NK-92 (cell line): ENCODE results near the gene AASDHPPT.
"Not testable (repeated sequence)": the region's sequence is repeated elsewhere in the genome, so short reads cannot be mapped to it uniquely, and the experiment has no call there.

ENCODE experiments used
- DNase-seq: peaks from one replicate; lab custom pipeline; 2025; ENCODE audit not compliant: unreplicated experiment; lab: John Stamatoyannopoulos, UW

AASDHPPT gene, protein sequence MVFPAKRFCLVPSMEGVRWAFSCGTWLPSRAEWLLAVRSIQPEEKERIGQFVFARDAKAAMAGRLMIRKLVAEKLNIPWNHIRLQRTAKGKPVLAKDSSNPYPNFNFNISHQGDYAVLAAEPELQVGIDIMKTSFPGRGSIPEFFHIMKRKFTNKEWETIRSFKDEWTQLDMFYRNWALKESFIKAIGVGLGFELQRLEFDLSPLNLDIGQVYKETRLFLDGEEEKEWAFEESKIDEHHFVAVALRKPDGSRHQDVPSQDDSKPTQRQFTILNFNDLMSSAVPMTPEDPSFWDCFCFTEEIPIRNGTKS

DNA sequence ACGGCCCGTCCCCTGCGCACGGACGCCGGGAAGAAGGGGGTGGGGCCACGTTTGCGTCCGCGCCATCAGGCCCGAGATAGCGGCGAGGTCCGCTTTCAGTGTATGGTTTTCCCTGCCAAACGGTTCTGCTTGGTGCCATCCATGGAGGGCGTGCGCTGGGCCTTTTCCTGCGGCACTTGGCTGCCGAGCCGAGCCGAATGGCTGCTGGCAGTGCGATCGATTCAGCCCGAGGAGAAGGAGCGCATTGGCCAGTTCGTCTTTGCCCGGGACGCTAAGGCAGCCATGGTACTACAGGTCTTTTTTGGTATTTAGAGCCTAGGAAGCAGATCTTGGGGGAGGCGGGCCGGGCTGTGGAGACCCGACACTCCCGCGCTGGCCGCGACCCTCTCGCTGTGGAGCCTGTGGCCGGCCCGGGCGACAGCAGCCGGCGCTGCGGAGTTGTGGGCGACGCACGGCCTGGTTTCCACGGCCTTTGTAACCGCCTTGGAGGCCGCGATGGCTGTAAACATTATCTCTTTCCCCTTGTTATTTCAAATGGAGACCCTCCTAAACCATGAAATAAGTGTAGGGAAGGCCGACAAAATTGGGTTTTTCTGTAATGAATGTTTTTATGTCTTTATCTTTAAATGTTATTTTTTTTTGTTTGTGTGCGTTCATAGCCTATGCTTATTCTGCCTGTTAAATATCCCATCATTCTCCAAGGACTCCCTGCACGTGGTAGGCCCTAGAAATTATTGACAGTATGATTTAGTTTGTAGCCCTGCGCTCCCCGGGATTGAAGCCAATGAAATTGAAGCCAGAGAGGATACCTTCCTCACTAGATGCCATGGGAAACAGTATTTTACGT is at the start of gene AASDHPPT:
Gene AASDHPPT, plus strand, starts transcription at position 54 of the 847 bp plus-strand sequence. Its CDS starts 49 bp downstream, at position 103.
- DNase-seq = no peak

DNA sequence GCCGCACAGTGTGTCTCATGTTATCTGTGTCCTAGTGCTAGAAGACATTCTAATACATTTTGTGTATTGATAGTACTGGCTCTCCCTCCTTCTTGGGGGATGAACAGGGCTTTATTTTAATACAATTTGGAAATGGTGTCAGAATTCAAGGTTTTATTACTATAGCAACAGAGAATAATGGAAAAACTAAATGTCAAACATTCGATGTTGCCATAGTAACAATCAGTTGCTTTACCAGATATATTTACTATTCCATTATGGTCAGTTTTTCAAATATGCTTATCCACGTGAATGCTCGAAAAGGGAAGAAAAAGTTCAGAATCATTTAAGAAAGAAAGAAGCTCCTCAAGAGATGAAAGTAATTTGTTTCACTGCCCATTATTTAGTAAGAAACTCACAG is 46.9 kb upstream of the AASDHPPT start:
- DNase-seq = no peak

DNA sequence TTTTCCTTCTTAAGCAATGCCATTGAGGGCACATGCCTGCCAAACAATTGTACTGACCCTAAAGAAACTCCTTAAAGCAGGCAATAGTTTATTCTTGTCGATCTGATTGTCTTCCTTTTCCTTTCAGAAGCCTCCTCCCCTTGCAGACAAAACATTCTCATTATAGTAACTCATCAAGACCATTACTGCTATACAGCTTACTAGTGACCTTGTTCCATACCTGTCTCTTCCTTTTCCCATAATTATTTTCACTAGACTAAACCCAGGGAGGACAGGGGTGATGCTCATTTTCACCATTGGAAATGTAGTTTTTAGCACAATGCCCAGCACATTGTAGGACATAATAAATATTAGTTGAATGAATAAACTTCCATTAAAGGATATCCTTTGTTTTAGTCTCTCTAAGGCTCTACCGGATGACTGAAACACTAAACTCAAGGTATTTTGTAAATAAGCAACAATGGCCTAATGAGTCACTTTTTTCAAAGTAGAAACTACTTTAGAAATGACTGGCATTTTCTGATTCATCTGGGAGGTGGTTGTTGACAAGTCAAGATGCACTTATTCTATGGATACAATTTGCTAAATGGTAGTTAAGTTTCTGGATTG is 46.2 kb upstream of the AASDHPPT start:
- no peak for DNase-seq

DNA sequence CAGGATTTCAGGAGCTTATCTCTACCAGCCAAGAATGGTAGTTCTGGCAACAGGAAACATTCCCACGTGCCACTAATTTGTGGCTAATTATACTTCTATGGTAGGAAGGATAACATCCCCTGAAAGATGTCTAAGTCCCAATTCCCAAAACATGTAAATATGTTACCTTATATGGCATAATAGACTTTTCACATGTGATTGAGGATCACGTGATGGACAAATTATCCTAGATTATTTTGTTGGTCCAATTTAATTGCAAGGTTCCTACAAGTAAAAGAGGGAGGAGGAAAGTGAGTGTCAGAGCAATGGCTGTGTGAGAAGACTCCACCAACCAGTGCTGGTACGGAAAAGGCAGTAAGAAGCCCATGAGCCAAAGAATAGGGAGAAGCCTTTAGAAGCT is 45.5 kb upstream of the AASDHPPT start:
- DNase-seq = no peak

DNA sequence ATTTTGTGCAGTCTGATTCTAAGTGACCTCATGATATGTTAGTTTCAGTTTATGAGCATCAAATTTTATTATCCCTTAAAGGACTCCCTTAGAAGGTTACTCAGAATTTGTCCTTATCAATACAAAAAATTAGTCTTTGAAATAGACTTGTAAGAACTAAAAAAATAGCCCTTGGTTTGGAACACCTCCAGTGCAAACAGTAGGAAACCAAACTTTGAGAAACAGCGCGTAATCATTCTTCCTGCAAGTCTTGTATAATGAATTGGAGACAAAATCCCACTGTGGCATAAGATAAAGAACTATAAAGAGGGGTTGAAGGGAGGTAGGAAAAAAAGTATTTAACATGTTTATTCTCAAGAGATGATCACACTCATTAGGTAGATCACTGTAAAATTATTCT is 44.6 kb upstream of the AASDHPPT start:
- DNase-seq = no peak

DNA sequence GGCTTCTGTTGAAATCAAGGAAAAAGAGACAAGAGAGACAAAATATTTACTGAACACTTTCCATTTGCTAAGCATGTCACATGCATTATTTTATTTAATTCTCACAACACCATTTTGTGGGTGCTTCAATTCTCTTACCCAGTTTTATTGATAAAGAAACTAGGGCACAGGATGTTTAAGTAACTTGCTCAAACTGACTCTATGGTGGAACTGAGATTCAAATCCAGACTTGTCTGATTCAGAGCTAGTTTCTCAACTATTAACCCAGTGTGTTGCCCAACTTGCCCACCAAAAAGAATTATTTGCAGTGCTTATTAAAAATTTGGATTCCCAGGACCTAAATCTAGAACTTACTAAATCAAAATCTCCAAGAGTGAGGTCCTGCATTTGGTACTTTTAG is 33.9 kb upstream of the AASDHPPT start:
- DNase-seq = no peak

DNA sequence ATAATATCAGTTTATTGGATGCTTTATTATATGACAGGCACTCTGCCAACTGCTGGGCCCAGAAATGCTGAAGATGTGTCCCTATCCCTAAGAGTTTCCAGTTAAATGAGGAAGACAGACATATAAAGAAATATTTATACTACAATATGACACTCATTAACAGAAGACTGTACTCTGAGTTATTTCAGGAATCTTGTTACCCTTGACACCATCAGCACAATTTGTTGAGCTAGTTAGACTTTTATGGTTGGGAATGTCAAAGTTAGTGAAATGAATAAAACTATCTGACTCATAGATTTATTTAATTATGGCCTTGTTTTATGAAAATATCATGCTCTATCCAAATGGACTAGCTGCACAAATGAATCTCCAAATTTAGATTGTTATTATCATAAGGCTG is 29.8 kb upstream of the AASDHPPT start:
- no peak for DNase-seq

DNA sequence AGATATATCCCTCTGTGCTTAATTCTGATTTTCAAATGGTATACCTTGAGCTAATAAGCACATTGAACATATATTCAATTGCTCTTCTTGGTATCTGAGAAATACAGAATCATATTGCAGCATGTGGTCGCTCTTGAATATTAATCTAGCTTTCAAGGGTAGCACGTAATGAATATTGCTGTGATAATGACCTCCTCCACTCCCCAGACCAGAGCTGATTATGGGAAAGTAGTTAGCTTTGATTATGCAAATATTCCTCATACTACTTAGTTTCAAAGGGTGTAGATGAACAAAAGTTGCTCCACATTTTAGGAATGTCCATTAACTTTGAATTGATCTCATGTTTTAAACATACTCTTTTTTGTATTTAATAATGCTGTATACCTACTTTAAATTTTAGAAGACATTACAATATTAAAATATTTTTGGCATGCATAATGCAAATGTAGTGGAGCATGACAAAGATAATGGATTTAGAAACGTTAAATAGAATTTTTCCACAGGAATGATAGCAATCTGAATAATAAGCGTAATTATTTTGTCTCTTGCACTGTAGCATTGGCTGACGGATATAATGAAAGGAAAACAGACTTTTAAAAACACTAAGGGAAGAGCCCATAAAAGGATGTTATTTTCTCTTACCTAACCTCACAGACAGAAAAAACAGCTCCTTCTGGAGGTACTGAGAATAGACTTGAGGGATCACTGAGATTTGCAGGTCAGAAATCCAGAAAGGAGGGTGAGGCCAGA is 27.6 kb upstream of the AASDHPPT start:
- DNase-seq = no peak

DNA sequence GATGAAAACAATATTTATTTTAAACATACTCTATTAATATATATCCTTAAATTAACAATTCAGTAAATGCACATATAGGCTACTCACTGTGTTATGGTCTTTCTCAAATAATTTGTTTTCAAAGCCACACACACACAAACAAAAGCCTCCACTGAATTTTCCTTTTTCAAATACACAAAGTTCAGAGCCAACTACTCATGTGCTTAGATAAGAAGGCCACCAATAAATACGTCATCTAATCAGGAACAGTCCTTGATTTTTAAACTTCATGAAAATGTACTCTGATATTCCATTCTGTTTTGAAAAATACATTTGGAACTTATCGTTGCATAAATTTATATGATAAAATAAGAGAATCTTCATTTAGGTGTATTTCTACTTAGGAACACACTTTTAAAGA is 26.4 kb upstream of the AASDHPPT start:
- DNase-seq = no peak

DNA sequence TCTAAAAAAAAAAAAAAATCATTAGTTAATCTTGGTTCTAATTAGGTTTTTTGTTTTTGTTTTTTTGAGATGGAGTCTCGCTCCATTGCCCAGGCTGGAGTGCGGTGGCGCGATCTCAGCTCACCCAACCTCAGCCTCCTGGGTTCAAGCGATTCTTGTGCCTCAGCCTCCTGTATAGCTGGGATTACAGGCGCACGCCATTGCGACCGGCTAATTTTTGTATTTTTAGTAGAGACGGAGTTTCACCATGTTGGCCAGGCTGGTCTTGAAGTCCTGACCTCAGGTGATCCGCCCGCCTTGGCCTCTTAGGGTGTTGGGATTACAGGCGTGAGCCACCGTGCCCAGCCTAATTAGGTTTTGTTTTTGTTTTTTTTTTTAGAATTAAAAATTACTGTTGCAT is 19.1 kb upstream of the AASDHPPT start:
- not testable (repeated sequence) for DNase-seq

DNA sequence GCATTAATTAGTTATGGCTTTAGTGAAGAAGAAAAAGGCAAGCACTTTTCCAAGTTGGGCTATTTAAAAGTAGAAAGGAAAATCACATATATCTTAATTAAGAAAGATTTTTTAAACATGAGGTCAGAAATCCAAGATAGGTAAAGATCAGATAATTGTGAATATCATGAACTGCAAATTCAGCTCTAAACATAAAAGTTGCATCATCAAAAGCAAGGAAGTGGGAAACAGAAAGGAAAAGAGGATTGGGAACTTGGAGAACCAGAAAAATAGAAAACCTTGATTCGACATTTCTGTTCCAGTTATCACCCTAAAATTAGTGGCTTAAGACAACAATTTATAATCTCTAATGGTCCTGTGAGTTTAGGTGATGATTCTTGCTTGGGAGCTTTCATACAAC is 17.8 kb upstream of the AASDHPPT start:
- no peak for DNase-seq

DNA sequence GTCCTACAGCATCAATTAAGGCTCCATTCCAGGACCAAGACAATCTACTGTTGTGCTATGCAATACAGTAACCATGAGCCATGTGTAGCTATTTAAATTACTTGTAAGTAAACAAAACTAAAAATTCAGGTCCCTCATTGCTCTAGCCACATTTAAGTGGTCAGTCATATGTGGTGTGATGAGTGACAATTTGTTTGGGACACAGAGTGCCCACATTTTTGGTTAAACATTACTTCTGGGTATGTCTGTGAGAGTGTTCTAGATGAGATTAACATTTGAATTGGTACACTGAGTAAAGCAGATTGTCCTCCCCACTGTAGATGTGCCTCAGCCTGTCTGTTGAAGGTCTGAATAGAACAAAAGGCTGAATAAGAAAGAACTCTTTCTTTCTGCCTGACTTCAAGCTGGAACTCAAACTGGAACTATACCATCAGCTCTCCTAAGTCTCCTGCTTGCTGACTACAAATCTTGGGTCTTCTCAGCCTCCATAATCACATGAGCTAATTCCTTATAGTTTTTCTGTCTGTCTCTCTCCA is 16.1 kb upstream of the AASDHPPT start:
- no peak for DNase-seq

DNA sequence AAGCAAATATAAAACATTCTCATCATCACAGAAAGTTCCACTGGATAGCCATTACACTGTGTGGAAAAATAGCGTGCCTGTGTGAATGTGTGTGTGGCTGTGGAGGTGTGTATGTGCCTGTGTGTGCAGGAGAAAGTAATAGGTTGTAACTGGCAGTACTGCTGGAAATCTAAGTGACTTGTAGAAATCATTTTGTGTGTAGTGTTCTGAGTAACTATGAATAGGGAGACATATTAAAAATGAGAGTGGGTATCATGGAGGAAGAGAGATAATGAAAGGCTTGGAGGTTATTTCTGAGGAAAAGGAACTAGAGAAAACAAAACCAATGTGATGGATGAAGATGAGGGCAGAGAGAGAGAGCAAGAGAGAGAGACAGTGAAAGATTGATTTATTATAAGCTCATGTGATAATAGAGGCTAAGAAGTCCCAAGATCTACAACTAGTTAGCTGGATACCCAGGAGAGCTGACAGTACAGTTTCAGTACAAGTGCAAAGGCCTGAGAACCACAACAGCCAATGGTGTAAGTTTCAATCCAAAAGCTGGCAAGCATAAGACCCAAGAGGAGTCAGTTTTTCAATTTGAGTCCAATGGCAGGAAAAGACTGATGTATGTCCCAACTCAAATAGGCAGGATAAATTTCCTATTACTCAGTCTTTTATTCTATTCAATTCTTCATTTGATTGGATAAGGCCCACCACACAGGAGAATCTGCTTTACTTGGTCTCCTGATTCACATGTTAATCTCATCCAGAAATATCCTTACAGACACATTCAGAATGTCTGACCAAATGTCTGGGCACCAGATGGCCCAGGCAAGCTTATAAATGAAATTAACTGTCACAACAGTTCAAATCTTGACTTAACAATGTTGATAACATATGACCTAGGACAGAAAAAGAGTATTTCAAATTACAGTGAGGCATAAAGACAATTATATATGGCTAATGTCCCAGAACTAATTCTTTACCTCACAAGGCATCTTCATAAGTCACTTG is 15.2 kb upstream of the AASDHPPT start:
- no peak for DNase-seq

DNA sequence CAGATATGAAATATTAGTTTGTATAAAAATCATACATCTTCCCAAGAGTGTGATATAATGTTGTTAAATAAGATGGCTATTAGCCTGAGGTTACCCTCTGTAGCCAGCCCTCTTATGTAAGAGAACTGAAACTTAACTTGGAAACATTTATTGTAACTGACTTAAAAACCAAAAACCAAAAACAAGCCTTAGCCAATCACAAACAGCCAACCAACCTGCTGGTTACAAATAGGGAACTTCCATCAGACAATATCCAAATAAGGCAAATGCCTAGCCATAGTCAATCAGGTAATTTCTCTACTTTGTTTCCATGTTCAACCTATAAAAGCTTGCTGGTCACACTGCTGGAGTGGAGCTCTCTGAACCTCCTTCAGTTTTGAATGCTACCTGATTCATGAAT is 14.5 kb upstream of the AASDHPPT start:
- DNase-seq = no peak

DNA sequence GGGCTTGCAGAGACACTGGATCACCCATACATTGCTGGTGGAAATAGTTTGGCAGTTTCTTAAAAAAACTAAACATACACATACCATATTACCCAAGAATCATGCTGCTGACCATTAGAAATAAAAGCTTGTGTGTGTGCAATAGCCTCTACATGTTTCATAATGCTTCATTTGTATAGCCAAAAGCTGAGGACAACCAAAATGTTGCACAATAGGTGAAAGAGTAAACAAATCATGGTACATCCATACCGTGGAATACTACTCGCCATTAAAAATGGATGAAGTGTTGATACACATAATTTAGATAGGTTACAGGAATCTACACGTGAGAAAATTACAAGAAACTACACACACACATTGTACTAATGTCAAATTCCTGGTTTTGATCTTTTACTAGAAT is 6.9 kb upstream of the AASDHPPT start:
- no peak for DNase-seq

DNA sequence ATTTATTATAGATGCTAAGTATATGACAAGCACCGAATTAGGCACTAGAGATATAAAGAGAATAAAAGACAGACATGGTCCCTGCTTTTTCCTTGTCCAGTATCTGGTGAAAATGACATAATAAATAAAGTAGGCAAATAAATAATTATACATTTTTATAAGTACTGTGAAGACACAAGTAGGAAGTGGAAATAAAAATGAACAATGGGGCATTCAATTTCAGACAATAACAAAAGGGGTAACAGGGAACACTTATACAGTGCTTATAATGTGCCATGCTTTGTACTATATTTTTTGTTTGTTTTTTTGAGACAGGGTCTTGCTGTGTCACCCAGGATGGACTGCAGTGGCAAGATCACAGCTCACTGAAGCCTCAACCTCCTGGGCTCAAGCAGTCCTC is 4.7 kb upstream of the AASDHPPT start:
- no peak for DNase-seq

DNA sequence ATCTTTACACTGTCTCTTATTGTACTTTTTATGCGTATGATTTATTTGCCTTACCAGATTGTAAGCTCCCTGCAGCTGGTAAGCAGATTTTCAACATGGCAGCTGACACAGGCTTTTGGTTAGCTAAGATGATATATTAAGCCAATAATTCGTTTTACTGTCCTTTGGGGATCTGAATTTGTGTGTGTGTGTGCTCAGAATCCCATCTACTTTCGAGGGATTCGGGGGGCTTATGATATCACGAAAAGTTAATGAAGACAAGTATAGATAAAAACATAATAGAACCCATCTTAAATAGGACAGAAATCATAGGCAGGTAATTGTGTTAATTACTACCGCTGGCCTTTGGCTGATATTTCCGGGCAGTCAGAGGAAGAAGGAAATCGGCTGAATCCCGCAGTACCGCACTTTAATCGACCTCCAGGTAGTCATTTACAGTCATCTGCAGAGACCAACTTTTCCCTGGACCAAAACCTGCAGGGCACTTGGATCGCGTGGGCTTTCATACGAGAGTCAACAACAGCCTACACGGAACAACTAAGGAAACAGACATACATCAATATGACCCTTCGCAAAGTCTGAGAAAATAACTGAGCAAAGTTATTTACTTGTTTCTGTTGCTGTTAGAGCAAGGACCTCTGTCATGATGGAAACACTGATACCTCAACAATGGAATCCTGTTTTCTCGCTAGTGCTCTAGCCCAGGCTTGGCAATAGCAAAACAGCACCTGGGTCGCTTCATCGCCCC is 1.1 kb upstream of the AASDHPPT start:
- DNase-seq = no peak

DNA sequence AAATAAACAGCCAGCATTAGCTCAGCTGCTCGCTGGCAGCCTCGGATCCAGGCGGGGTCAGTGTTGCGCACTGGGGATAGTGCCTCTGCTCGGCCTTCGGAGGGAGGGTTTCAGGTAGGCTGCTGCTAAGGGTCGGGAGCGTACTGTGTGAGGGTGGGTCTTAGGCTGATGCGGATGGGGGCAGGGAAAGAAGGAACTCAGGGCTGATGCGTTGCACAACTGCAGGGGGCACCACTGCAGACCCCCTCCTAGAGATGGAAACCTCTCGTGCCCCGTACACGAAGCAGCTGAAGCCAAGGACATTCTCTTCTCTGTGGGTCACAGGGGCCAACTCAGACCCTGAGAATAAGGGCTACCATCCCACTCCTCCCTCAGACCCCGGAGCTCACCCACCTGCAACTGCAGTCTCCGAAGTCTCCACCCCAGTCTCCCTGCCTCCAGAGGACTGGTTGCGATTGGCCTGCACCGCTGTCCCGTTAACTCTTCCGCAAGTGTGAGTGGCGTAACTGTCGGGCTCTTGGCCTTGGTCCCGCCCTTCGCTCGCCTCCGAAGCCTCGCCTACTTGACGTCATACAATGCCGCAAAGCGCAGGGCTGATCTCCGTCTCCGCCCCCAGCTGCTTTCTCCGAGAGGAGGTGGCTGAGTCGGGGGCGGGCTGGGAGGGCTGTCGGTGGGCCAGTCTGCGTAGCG is 398 bp upstream of the AASDHPPT start, which contains the start of gene KBTBD3:
Gene KBTBD3, minus strand, starts transcription at position 429 of the 690 bp plus-strand sequence. CDS start 18,250 bp downstream, outside the sequence.
- DNase-seq = peak; percentile 94
